ENCODE data around the gene MYO3B.

The MYO3B gene

DNA sequence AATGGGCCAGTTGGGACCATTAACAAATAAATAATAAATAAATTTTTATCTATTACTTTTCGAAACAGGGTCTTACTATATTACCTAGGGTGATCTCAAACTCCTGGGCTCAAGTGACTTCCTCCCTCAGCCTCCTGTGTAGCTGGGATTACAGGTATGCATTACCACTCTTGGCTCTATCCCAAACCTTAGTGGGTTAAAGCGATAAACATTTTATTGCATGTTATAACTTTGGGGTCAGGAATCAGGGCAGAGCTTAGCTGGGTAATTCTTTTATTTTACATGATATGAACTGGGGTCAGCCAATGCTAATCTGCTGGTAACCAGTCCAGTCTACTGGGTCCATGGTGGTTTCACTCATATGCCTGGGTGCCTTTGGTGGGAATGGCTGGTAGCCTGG lies 127.8 kb downstream of the MYO3B start:
- TF ChIP-seq, protein P1, sequence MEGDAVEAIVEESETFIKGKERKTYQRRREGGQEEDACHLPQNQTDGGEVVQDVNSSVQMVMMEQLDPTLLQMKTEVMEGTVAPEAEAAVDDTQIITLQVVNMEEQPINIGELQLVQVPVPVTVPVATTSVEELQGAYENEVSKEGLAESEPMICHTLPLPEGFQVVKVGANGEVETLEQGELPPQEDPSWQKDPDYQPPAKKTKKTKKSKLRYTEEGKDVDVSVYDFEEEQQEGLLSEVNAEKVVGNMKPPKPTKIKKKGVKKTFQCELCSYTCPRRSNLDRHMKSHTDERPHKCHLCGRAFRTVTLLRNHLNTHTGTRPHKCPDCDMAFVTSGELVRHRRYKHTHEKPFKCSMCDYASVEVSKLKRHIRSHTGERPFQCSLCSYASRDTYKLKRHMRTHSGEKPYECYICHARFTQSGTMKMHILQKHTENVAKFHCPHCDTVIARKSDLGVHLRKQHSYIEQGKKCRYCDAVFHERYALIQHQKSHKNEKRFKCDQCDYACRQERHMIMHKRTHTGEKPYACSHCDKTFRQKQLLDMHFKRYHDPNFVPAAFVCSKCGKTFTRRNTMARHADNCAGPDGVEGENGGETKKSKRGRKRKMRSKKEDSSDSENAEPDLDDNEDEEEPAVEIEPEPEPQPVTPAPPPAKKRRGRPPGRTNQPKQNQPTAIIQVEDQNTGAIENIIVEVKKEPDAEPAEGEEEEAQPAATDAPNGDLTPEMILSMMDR (IDR thresholded peaks at IDR 0.05) = no peak
- no peak overlapping the region for H3K27ac ChIP-seq
- H3K4me3 ChIP-seq = no peak overlapping the region
- DNase-seq (ENCODE audit: low spot score) = no peak

DNA sequence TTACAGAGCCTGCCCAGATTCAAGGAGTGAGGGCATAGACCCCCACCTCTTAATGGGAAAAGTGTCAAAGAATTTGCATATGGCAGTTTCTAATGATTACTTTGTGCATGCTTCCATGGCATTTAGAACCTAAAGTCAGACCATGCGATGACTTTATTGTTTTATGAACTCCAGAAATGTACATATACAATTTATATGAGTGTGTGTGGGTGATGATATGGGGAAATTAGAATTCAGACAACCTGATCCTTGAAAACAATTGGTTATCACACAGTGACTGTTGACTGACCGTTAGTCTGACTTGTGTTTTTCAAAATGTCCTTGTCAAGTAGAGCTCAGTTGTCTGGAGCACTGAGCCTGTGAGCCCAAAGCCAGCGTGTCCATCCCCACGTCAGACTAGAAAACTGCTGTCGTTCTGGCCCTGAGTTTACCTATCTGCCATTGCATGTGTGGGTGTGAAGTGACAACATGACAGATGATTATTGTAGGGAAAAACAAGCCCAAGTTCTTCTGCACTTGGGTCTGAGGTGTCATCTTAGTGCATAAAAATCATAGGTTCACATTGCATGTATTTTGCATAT lies 128.4 kb downstream of the MYO3B start:
- no peak overlapping the region for H3K27ac ChIP-seq
- TF ChIP-seq, protein P1 (IDR thresholded peaks at IDR 0.05) = no peak
- no peak overlapping the region for H3K4me3 ChIP-seq
- no peak for DNase-seq (ENCODE audit: low spot score)

DNA sequence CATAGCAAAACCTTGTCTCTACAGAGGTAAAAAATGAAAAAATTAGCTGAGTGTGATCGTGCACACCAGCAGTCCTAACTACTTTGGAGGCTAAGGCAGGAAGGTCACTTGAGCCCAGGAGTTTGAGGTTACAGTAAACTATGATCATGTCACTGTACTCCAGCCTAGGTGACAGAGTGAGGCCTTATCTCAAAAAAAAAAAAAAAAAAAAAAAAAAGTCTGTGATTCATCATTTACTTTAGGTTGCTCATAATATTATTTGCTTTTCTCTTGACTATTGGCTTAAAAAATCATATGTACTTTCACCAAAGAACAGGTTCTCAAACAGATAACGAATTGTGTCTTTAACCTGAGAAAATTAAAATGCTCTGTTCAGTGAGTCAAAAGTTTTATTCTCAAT lies 129.1 kb downstream of the MYO3B start:
- TF ChIP-seq, protein P1 (IDR thresholded peaks at IDR 0.05) = no peak
- no peak for DNase-seq (ENCODE audit: low spot score)
- H3K27ac ChIP-seq = no peak overlapping the region
- no peak overlapping the region for H3K4me3 ChIP-seq

DNA sequence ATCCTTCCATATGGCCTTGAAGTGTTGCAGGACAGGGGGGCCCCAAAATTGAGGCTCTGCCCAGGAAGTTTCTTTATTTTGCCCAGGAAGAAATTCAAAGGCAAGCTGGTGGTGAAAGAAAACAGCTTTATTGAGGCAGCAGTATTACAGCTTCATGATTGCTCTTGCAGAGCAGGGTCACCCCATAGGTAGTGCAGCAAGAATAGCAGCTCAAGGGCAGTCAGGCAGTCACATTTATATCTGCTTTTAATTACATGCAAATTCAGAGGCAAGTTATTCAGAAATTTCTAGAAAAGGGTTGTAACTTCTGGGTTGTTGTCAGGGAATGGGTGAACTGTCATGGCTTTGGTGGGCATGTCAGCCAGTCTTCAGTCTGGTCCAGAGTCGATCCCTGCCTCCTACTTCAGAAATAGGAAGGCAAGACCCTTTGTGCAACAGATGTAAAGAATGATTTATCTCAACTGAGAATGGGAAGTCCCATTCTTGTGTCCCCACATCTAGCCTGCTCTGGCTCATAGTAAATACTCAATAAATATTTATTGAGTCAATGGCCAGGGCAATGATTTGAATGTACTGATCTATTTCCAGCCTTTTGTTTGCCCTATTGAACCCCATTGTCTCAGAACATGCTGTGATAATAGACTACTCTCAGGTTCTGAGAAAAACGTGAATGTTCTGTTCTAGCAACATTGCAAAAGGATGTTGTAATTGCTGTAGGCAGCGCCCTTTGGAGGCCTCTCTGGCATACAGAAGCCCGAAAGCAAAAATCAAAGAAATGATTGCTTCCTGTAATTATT lies 129.8 kb downstream of the MYO3B start:
- TF ChIP-seq, protein P1 (IDR thresholded peaks at IDR 0.05) = no peak
- Histone ChIP-seq H3K4me3 (no peak overlapping the region), H3K27ac (no peak overlapping the region)
- no peak for DNase-seq (ENCODE audit: low spot score)

DNA sequence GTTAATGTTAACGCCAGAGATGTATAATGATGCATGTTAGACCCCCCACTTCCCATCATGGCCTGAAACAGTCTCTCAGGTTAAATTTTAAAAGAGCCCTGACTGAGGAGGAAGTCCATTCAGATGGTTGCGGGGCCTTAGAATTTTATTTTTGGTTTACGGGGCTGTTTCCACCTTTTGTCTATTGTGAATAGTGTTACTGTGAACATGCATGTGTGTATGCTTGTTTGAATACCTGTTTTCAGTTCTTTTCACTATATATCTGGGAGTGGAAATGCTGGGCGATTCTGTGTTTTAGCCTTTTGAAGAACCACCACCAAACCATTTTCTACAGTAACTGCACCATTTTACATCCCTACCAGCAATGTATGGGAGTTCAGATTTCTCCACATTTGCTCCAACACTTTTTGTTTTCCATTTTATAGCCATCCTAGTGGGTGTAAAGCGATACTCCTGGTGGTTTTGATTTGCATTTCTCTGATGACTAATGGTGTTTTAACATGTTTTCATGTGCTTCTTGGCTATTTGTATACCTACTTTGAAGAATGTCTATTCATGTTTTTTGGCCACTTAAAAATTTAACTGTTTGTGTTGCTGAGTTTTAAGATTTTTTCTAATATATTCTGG lies 133.0 kb downstream of the MYO3B start:
- Histone ChIP-seq H3K27ac (no peak overlapping the region), H3K4me3 (no peak overlapping the region)
- TF ChIP-seq, protein P1 (IDR thresholded peaks at IDR 0.05) = no peak
- no peak for DNase-seq (ENCODE audit: low spot score)

DNA sequence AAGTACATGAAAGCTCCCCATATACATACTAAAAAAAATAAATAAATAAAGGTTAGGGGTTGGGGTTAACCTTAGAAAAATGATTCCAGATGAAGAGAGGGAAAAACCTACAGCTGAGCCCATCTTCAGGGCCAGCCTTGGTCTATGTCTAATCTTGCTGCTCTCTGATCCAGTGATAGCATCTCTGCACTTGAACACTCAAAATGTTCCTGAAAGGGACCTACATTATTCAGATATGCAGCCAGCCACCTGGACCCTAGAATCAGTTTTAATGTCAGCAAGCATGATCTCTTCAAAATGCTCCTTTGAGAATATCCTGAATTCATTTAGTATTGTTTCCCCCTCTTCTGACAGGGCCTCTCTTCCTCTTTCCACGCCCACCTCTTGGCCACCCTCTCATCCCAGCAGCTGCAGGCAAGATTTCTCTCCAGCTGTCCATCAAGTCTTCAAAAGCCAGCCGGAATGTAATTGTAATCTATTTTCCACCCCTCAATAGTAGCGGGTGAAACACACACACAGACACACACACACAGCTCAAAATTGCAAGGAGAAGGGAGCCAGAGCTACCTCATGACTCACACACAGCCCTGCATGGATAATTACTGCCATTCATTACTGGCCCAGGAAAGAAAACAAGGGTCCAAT lies 135.5 kb downstream of the MYO3B start:
- TF ChIP-seq, protein P1 (IDR thresholded peaks at IDR 0.05) = no peak
- Histone ChIP-seq H3K4me3 (no peak overlapping the region), H3K27ac (no peak overlapping the region)
- DNase-seq (ENCODE audit: low spot score) = no peak

All from coronary artery (tissue), 2 donors.